Measurements from ENCODE around the gene GAL.
A peak's percentile ranks its signal among the peaks of the same experiment; 100 is the strongest.

The GAL gene

GRCh38 chr11:68683121-68683520 is 1.2 kb upstream of the GAL start:
- no peak for DNase-seq

GRCh38 chr11:68683536-68684384 is 584 bp upstream of the GAL start:
- no peak for DNase-seq

- no peak for DNase-seq
Observed at GRCh38 chr11:68685656-68686380, 1.5 kb downstream of the GAL start.

GRCh38 chr11:68686486-68686885 is 2.1 kb downstream of the GAL start:
- DNase-seq = no peak

- DNase-seq = no peak
Observed at GRCh38 chr11:68687311-68687710, 3.0 kb downstream of the GAL start.

GRCh38 chr11:68687986-68688385 is 3.6 kb downstream of the GAL start:
- DNase-seq = no peak

- no peak for DNase-seq
Observed at GRCh38 chr11:68688881-68689280, 4.5 kb downstream of the GAL start.

GRCh38 chr11:68689737-68690625 is 5.6 kb downstream of the GAL start:
- DNase-seq = no peak

GRCh38 chr11:68690671-68691401 is 6.5 kb downstream of the GAL start:
- no peak for DNase-seq

GRCh38 chr11:68691402-68691784 is 7.0 kb downstream of the GAL start:
- no peak for DNase-seq

- DNase-seq = no peak
Observed at GRCh38 chr11:68692115-68692514, 7.8 kb downstream of the GAL start.

GRCh38 chr11:68692871-68693483 is 8.6 kb downstream of the GAL start:
- no peak for DNase-seq

GRCh38 chr11:68693484-68693882 is 9.1 kb downstream of the GAL start:
- no peak for DNase-seq

- no peak for DNase-seq
Observed at GRCh38 chr11:68694431-68695297, 10.3 kb downstream of the GAL start.

- DNase-seq = no peak
Observed at GRCh38 chr11:68695531-68695930, 11.2 kb downstream of the GAL start.

- no peak for DNase-seq
Observed at GRCh38 chr11:68698993-68699392, 14.6 kb downstream of the GAL start.

- DNase-seq = peak; percentile 70
Observed at GRCh38 chr11:68704887-68705286, 20.5 kb downstream of the GAL start.

- no peak for DNase-seq
Observed at GRCh38 chr11:68707527-68707926, 23.2 kb downstream of the GAL start.

- no peak for DNase-seq
Observed at GRCh38 chr11:68709062-68709461, 24.7 kb downstream of the GAL start.

GRCh38 chr11:68710409-68710808 is 26.1 kb downstream of the GAL start:
- DNase-seq = no peak

GRCh38 chr11:68711114-68711513 is 26.8 kb downstream of the GAL start:
- no peak for DNase-seq
